Activated B cell treated with CpG ODN at 0.5 μM for 24 hours (primary cell): ENCODE data around the gene NPRL2. TPM values are rescaled to one million over a fixed set of nuclear protein-coding genes. Genes with fewer than 3 reads are reported as not detected.

Experiments used
- ATAC-seq: fragments of 200-7000 bp; cut with Tn5 transposase; one replicate; pipeline ENCODE4 v1.10.0; 2021; ENCODE audit warnings: low read depth, mild to moderate bottlenecking, moderate library complexity
- CTCF ChIA-PET: fragments of 350-600 bp; sonication (Branson Sonifier 250); formaldehyde crosslinking; loops from one replicate; lab custom pipeline; 2021; ENCODE audit warnings: antibody characterized with exemption; lab: Charles Lee
- POLR2A ChIA-PET: fragments of 350-600 bp; sonication (Branson Sonifier 250); formaldehyde crosslinking; loops from one replicate; lab custom pipeline; 2021; ENCODE audit warnings: antibody characterized with exemption; lab: Charles Lee
- DNase-seq: peaks from one replicate; pipeline ENCODE4 v3.0.0; 2022
- H3K27ac Mint-ChIP-seq: one replicate; pipeline ENCODE4 v1.8.0; 2020; ENCODE audit warnings: mixed read lengths
- H3K27me3 Mint-ChIP-seq: one replicate; pipeline ENCODE4 v1.8.0; 2021; ENCODE audit warnings: mixed read lengths
- H3K36me3 Mint-ChIP-seq: one replicate; pipeline ENCODE4 v1.8.0; 2021; ENCODE audit warnings: low read depth, mixed read lengths
- H3K4me1 Mint-ChIP-seq: one replicate; pipeline ENCODE4 v1.8.0; 2021; ENCODE audit warnings: mixed read lengths
- H3K4me3 Mint-ChIP-seq: one replicate; pipeline ENCODE4 v1.8.0; 2020; ENCODE audit warnings: mild to moderate bottlenecking, mixed read lengths
- H3K9me3 Mint-ChIP-seq: one replicate; pipeline ENCODE4 v1.8.0; 2020; ENCODE audit warnings: mixed read lengths
- CTCF ChIP-seq: fragments of 200-600 bp; IDR thresholded peaks from one replicate; pipeline ENCODE4 v1.8.0; 2022; ENCODE audit warnings: antibody characterized with exemption, mild to moderate bottlenecking
- intact Hi-C: fragments of 100-400 bp; cut with micrococcal nuclease; formaldehyde crosslinking; loops from one replicate; pipeline ENCODE4 v1.15.1; 2024
- total RNA-seq: library from RNA; stranded (reverse); gene quantifications from 2 replicates; pipeline ENCODE4 v1.2.3, GENCODE V29; 2022

NPRL2 gene
- total RNA-seq, 1 donor from 2014 or later, result 23.6 TPM

DNA sequence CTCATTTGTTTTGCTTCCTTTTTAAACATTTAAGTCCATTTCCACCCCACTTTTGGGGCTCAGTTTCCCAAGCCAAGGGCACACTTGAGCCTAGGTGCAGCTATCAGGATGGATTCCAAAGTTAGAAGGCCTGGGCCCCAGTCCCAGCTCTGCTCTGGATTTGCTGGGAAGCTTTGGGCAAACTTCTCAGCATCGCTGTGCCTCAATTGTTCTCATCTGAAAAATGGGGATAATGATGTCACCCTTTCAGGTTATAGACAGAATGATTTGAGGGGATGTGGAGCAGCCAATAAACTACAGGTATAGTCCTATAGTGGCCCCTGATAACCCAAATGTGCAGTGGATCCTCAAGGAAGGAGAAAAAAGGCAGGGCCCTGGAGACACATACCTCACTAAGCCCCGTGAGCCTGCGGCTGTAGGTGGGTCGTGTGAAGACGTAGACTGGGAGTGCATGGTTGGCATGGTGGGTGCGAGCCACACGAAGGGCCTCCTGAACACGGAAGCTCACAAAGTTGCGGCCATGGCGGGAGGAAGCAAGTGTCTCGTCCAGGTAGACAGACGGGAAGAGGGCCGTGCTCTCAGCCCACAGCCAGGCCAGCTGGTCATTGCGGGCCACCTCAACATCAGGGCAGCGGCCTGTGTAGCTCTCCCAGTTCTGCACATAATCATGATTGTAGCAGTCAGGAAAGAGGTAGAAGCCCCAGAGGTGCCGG, 31.2 kb downstream of the NPRL2 start:
- H3K9me3 Mint-ChIP-seq, result no peaks in the 10 kb centered on the region
- intact Hi-C loops, result no loop called here
- H3K36me3 Mint-ChIP-seq, result peaks cover 3% of the 10 kb centered on the region
- DNase-seq (no peak), ATAC-seq (no peak)
- POLR2A ChIA-PET, result interaction anchor here (0.9 to 9.7 kb wide), 3 partner anchors 19 to 27 kb away, joined by 4 to 167 read pairs (median 4); partner anchors contain the start of genes HYAL3, IFRD2, NAA80 and RASSF1
- H3K27me3 Mint-ChIP-seq, result no peaks in the 10 kb centered on the region
- H3K4me1 Mint-ChIP-seq, result peaks cover 39% of the 10 kb centered on the region
- peak overlapping the region; percentile 15 for H3K4me3 Mint-ChIP-seq
- no peak overlapping the region for H3K27ac Mint-ChIP-seq
- TF ChIP-seq CTCF, result no peak
- CTCF ChIA-PET, result interaction anchor here (1.6 kb wide), 1 partner anchor 20 kb away, joined by 3 read pairs; the partner anchor contains the start of genes HYAL3 and NAA80

DNA sequence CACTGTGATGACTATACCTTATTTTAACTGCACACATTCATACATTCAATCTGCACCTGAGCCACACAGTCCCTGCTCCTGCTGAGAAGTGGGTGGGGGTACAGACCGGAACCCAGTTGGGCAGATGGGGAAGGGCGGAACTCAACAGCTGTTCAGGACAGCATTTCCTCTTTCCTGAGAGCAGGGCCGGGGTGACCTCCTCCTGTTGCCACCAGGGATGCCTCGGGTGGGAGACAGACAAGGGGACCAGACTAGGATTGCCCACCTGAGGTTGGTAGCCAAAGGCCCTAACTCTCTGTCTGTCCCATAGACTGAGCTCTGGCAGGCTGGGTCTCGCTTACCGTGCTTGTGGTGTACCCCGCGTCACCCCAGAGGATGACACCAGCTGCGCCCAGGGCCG, 32.0 kb downstream of the NPRL2 start:
- TF ChIP-seq CTCF, result no peak
- intact Hi-C loops, result no loop called here
- POLR2A ChIA-PET, result interaction anchor here (0.9 to 1.3 kb wide), 2 partner anchors 19 to 27 kb away, joined by 4 read pairs; partner anchors contain the start of genes HYAL3, IFRD2 and NAA80
- ATAC-seq, result no peak
- Mint-ChIP-seq H3K4me3 (no peak overlapping the region), H3K9me3 (no peaks in the 10 kb centered on the region), H3K27me3 (no peaks in the 10 kb centered on the region), H3K36me3 (peaks cover 3% of the 10 kb centered on the region), H3K4me1 (peaks cover 39% of the 10 kb centered on the region), H3K27ac (no peak overlapping the region)
- DNase-seq, result no peak
- CTCF ChIA-PET, result interaction anchor here (1.6 kb wide), 1 partner anchor 20 kb away, joined by 3 read pairs; the partner anchor contains the start of genes HYAL3 and NAA80

GRCh38 chr3:50318163-50318562, 32.4 kb downstream of the NPRL2 start:
- intact Hi-C loops, result no loop called here
- CTCF ChIA-PET, result interaction anchor here (1.6 kb wide), 1 partner anchor 19 kb away, joined by 3 read pairs; the partner anchor contains the start of genes HYAL3 and NAA80
- POLR2A ChIA-PET, result interaction anchor here (1.3 kb wide), 2 partner anchors 19 to 26 kb away, joined by 4 read pairs; partner anchors contain the start of genes HYAL3, IFRD2 and NAA80
- Mint-ChIP-seq H3K27ac (no peak overlapping the region), H3K36me3 (peaks cover 3% of the 10 kb centered on the region), H3K4me3 (no peak overlapping the region), H3K9me3 (no peaks in the 10 kb centered on the region), H3K27me3 (no peaks in the 10 kb centered on the region), H3K4me1 (peaks cover 38% of the 10 kb centered on the region)
- DNase-seq, result no peak
- TF ChIP-seq CTCF, result no peak
- no peak for ATAC-seq

- ATAC-seq, result no peak
- intact Hi-C loops, result no loop called here
- Mint-ChIP-seq H3K9me3 (no peaks in the 10 kb centered on the region), H3K27ac (no peak overlapping the region), H3K36me3 (peaks cover 3% of the 10 kb centered on the region), H3K27me3 (no peaks in the 10 kb centered on the region), H3K4me1 (peaks cover 36% of the 10 kb centered on the region), H3K4me3 (no peak overlapping the region)
- ChIA-PET POLR2A (interaction anchor here (1.0 to 1.3 kb wide), 3 partner anchors 18 to 33 kb away, joined by 3 to 4 read pairs (median 4); partner anchors contain the start of genes CYB561D2, HYAL3, NAA80 and NPRL2), CTCF (no interaction called here)
- DNase-seq, result no peak
- no peak for TF ChIP-seq CTCF
These were observed 33.3 kb downstream of the NPRL2 start for GRCh38 chr3:50317300-50317699.

- intact Hi-C loops, result no loop called here
- Mint-ChIP-seq H3K36me3 (peaks cover 3% of the 10 kb centered on the region), H3K4me3 (peak overlapping the region; percentile 58), H3K4me1 (peaks cover 36% of the 10 kb centered on the region), H3K9me3 (no peaks in the 10 kb centered on the region), H3K27ac (peak overlapping the region; percentile 85), H3K27me3 (no peaks in the 10 kb centered on the region)
- CTCF ChIA-PET, result no interaction called here
- peak; percentile 35 for ATAC-seq
- POLR2A ChIA-PET, result interaction anchor here (0.6 to 1.3 kb wide), 4 partner anchors 17 to 72 kb away, joined by 3 to 4 read pairs (median 4); partner anchors contain the start of genes CYB561D2, HYAL3, NAA80 and NPRL2
- DNase-seq, result no peak
- no peak for TF ChIP-seq CTCF
These were observed 33.8 kb downstream of the NPRL2 start for GRCh38 chr3:50316657-50317242.
